NCI-H2081 treated with DMSO at 0.1 percent for 48 hours (cell line): ENCODE measurements around the gene AFF1.
"Not testable (repeated sequence)": the region's sequence is repeated elsewhere in the genome, so short reads cannot be mapped to it uniquely, and the experiment has no call there.

ENCODE experiments used
- DNase-seq: peaks from one replicate; lab custom pipeline; 2025; lab: John Stamatoyannopoulos, UW

AFF1 gene

GRCh38 chr4:87012265-87012953, 77.6 kb downstream of the AFF1 start:
- DNase-seq = no peak

GRCh38 chr4:87012954-87013308, 78.1 kb downstream of the AFF1 start:
- DNase-seq = not testable (repeated sequence)

GRCh38 chr4:87014284-87014782, 79.5 kb downstream of the AFF1 start:
- DNase-seq = no peak

- no peak for DNase-seq
Measured at GRCh38 chr4:87015416-87015815, 80.6 kb downstream of the AFF1 start.

- DNase-seq = no peak
Measured at GRCh38 chr4:87017580-87018342, 83.0 kb downstream of the AFF1 start.

- no peak for DNase-seq
Measured at GRCh38 chr4:87018753-87019152, 83.9 kb downstream of the AFF1 start.

GRCh38 chr4:87019246-87019791, 84.5 kb downstream of the AFF1 start:
- DNase-seq = no peak

- no peak for DNase-seq
Measured at GRCh38 chr4:87019898-87020297, 85.1 kb downstream of the AFF1 start.

- no peak for DNase-seq
Measured at GRCh38 chr4:87024201-87024600, 89.4 kb downstream of the AFF1 start.

GRCh38 chr4:87025023-87025613, 90.3 kb downstream of the AFF1 start:
- no peak for DNase-seq

- no peak for DNase-seq
Measured at GRCh38 chr4:87025614-87026041, 90.8 kb downstream of the AFF1 start.

- no peak for DNase-seq
Measured at GRCh38 chr4:87026800-87027495, 92.1 kb downstream of the AFF1 start.

GRCh38 chr4:87029356-87029755, 94.5 kb downstream of the AFF1 start:
- no peak for DNase-seq

GRCh38 chr4:87030124-87030523, 95.3 kb downstream of the AFF1 start:
- DNase-seq = no peak

GRCh38 chr4:87030755-87031441, 96.1 kb downstream of the AFF1 start:
- DNase-seq = no peak

GRCh38 chr4:87031920-87032319, 97.1 kb downstream of the AFF1 start:
- DNase-seq = no peak

- no peak for DNase-seq
Measured at GRCh38 chr4:87032884-87033533, 98.2 kb downstream of the AFF1 start.

- no peak for DNase-seq
Measured at GRCh38 chr4:87033902-87034301, 99.1 kb downstream of the AFF1 start.

GRCh38 chr4:87034527-87034926, 99.7 kb downstream of the AFF1 start:
- no peak for DNase-seq

GRCh38 chr4:87035881-87036509, 101.2 kb downstream of the AFF1 start:
- DNase-seq = no peak

GRCh38 chr4:87036713-87037112, 101.9 kb downstream of the AFF1 start:
- no peak for DNase-seq
